Measurements from ENCODE around the gene PPP2R2C.

DNA sequence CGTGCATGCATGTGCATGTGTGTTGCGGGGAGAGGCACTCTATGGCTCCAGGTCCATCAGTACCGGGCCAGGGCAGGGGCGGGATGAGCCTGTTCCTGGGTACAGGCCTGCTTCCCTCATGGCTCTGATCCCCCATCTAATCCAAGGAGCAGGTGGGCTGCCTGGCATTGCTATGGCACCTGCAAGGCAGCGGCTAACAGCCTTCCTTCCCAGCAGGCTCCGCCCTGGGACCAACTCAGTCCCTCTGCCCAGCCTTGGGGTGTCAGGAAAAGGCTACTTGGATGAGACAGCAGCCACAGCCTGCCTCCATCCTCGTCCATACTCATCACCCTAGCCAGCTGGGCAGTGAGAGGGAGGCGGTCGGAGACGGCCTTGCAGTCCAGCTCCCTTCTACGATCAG is 46.5 kb downstream of the PPP2R2C start:
- TF ChIP-seq, protein P1, sequence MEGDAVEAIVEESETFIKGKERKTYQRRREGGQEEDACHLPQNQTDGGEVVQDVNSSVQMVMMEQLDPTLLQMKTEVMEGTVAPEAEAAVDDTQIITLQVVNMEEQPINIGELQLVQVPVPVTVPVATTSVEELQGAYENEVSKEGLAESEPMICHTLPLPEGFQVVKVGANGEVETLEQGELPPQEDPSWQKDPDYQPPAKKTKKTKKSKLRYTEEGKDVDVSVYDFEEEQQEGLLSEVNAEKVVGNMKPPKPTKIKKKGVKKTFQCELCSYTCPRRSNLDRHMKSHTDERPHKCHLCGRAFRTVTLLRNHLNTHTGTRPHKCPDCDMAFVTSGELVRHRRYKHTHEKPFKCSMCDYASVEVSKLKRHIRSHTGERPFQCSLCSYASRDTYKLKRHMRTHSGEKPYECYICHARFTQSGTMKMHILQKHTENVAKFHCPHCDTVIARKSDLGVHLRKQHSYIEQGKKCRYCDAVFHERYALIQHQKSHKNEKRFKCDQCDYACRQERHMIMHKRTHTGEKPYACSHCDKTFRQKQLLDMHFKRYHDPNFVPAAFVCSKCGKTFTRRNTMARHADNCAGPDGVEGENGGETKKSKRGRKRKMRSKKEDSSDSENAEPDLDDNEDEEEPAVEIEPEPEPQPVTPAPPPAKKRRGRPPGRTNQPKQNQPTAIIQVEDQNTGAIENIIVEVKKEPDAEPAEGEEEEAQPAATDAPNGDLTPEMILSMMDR (IDR thresholded peaks at IDR 0.05) = no peak
- no peak for TF ChIP-seq CHD2 (IDR thresholded peaks at IDR 0.05; ENCODE audit: low read length, partially characterized antibody)

Data from SK-N-SH (cell line).